ENCODE results near the gene LCORL. TPM values are rescaled to one million over a fixed set of nuclear protein-coding genes. Genes with fewer than 3 reads are reported as not detected.

Gene LCORL
- total RNA-seq, 2 experiments from 2014 or later = 11.6 to 14.4 TPM

Other genes with a start within 250 kb of the LCORL start
- under 1 TPM in 1 of 2 experiments, not detected in 1; 0.03 TPM for gene FAM184B, start 240.1 kb downstream of the LCORL start, total RNA-seq
- 10 to 100 TPM; 35.8 to 39.2 TPM for gene DCAF16, start 211.0 kb downstream of the LCORL start, total RNA-seq
- gene NCAPG, start 210.8 kb downstream of the LCORL start, total RNA-seq = 10 to 100 TPM; 92.5 to 93.5 TPM